T-helper 17 cell (primary cell): ENCODE measurements around the gene RNF19B. TPM values are rescaled to one million over a fixed set of nuclear protein-coding genes. Genes with fewer than 3 reads are reported as not detected.

Source experiments
- ATAC-seq: fragments of 150-1000 bp; cut with Tn5 transposase; 2 replicates; pipeline ENCODE4 v1.10.0; 2021; ENCODE audit warnings: mild to moderate bottlenecking, moderate library complexity
- DNase-seq, 3 donors: peaks; one replicate each; pipeline versions ENCODE4 v3.0.0 to v3.0.0-alpha.2; 2020 to 2021
- H3K9me3 ChIP-seq: one replicate; pipeline ENCODE4 v1.7.0; 2013; ENCODE audit warnings: low read length, mild to moderate bottlenecking; ENCODE audit not compliant: control insufficient read depth, poor library complexity, severe bottlenecking
- H3K27ac Mint-ChIP-seq: one replicate; pipeline ENCODE4 v1.8.0; 2022; ENCODE audit warnings: mild to moderate bottlenecking, moderate library complexity, mixed read lengths
- H3K27me3 Mint-ChIP-seq: one replicate; pipeline ENCODE4 v1.8.0; 2022; ENCODE audit warnings: mixed read lengths
- H3K36me3 Mint-ChIP-seq: one replicate; pipeline ENCODE4 v1.8.0; 2022; ENCODE audit warnings: low read depth, mixed read lengths
- H3K4me1 Mint-ChIP-seq: one replicate; pipeline ENCODE4 v1.8.0; 2022; ENCODE audit warnings: mild to moderate bottlenecking, mixed read lengths
- H3K4me3 Mint-ChIP-seq: one replicate; pipeline ENCODE4 v1.8.0; 2022; ENCODE audit warnings: mild to moderate bottlenecking, moderate library complexity, mixed read lengths
- total RNA-seq, 4 donors: library from RNA in 2 of 4; stranded (reverse) in 2 of 4; gene quantifications; one replicate each; pipeline ENCODE4 v1.2.3 and lab custom pipeline; 2022 to 2026

RNF19B gene
- total RNA-seq, 2 donors from 2014 or later, result 67.1 to 87.7 TPM

- ATAC-seq (no peak), DNase-seq (no peak)
- Mint-ChIP-seq H3K27ac (peak overlapping the region; percentile 54), H3K27me3 (no peaks in the 10 kb centered on the region), H3K36me3 (peaks cover 5% of the 10 kb centered on the region), H3K4me3 (peak overlapping the region; percentile 9), H3K4me1 (peaks cover 38% of the 10 kb centered on the region)
- no peaks in the 10 kb centered on the region for H3K9me3 ChIP-seq
Measured at GRCh38 chr1:32954168-32954567, 10.4 kb downstream of the RNF19B start.

DNA sequence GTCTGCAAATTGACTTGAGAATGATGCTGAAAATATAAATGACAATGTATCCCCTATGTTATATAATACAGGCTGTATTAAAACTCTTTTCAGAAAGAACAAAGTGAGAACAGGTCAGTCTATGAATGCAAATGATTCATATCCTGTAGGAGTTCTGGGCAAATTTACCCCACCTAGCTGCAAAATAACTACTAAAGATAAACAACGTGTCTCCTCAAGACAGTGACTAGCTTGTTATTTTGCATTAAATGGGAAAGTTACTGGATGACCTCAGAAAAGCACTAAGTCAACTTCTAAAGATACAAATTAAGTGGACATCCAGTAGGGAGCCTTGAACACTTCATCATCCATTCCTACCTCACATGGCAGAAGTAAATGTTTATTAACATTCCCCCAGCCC lies 11.1 kb downstream of the RNF19B start:
- Mint-ChIP-seq H3K4me3 (no peak overlapping the region), H3K4me1 (peaks cover 34% of the 10 kb centered on the region), H3K27ac (peak overlapping the region; percentile 54), H3K27me3 (no peaks in the 10 kb centered on the region), H3K36me3 (peaks cover 5% of the 10 kb centered on the region)
- DNase-seq (no peak), ATAC-seq (no peak)
- H3K9me3 ChIP-seq, result no peaks in the 10 kb centered on the region

GRCh38 chr1:32949519-32949918 lies 15.1 kb downstream of the RNF19B start:
- no peak for DNase-seq
- peaks cover 9% of the 10 kb centered on the region for H3K36me3 Mint-ChIP-seq
- no peak for ATAC-seq
- H3K27me3 Mint-ChIP-seq, result no peaks in the 10 kb centered on the region
- H3K4me1 Mint-ChIP-seq, result peaks cover 16% of the 10 kb centered on the region
- H3K9me3 ChIP-seq, result no peaks in the 10 kb centered on the region
- no peak overlapping the region for H3K4me3 Mint-ChIP-seq
- no peak overlapping the region for H3K27ac Mint-ChIP-seq

GRCh38 chr1:32948905-32949304 lies 15.7 kb downstream of the RNF19B start:
- Mint-ChIP-seq H3K27me3 (no peaks in the 10 kb centered on the region), H3K36me3 (peaks cover 13% of the 10 kb centered on the region), H3K27ac (no peak overlapping the region), H3K4me3 (no peak overlapping the region), H3K4me1 (peaks cover 21% of the 10 kb centered on the region)
- ATAC-seq (no peak), DNase-seq (no peak)
- no peaks in the 10 kb centered on the region for H3K9me3 ChIP-seq

GRCh38 chr1:32948390-32948722 lies 16.3 kb downstream of the RNF19B start:
- no peaks in the 10 kb centered on the region for H3K9me3 ChIP-seq
- Mint-ChIP-seq H3K27me3 (no peaks in the 10 kb centered on the region), H3K27ac (no peak overlapping the region), H3K4me1 (peaks cover 20% of the 10 kb centered on the region), H3K36me3 (peaks cover 13% of the 10 kb centered on the region), H3K4me3 (no peak overlapping the region)
- no peak for DNase-seq
- ATAC-seq, result no peak

- no peaks in the 10 kb centered on the region for H3K9me3 ChIP-seq
- Mint-ChIP-seq H3K4me3 (no peak overlapping the region), H3K27ac (no peak overlapping the region), H3K27me3 (no peaks in the 10 kb centered on the region), H3K36me3 (peaks cover 10% of the 10 kb centered on the region), H3K4me1 (peaks cover 18% of the 10 kb centered on the region)
- ATAC-seq (no peak), DNase-seq (no peak)
Measured at GRCh38 chr1:32947669-32948389, 16.8 kb downstream of the RNF19B start.

- Mint-ChIP-seq H3K4me3 (no peak overlapping the region), H3K4me1 (peaks cover 18% of the 10 kb centered on the region), H3K27ac (peak overlapping the region; percentile 27), H3K36me3 (peaks cover 10% of the 10 kb centered on the region), H3K27me3 (no peaks in the 10 kb centered on the region)
- no peak for ATAC-seq
- no peak for DNase-seq
- no peaks in the 10 kb centered on the region for H3K9me3 ChIP-seq
Measured at GRCh38 chr1:32946413-32946812, 18.2 kb downstream of the RNF19B start.

DNA sequence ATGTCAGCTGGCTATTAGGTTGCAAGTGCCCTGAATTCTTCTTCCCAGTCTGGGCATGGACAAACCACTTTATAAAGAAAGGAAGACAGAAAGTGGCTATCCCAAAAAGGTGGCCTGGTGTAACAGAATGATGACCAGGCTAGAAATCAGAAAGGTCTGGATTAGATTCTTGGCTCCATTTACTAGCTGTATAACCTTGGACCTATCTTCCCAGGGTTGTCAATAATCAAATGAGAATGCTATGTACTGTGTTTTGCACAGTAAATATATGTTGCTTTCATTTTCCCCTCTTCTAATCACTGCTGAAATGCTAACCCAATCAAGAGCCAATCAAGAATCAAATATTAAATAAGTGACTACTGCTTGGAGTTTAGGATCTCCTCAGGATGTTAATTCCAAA lies 20.4 kb downstream of the RNF19B start:
- DNase-seq (no peak), ATAC-seq (no peak)
- H3K36me3 Mint-ChIP-seq, result peaks cover 10% of the 10 kb centered on the region
- no peak overlapping the region for H3K4me3 Mint-ChIP-seq
- peaks cover 21% of the 10 kb centered on the region for H3K4me1 Mint-ChIP-seq
- no peak overlapping the region for H3K27ac Mint-ChIP-seq
- H3K9me3 ChIP-seq, result no peaks in the 10 kb centered on the region
- no peaks in the 10 kb centered on the region for H3K27me3 Mint-ChIP-seq

- Mint-ChIP-seq H3K4me1 (peaks cover 17% of the 10 kb centered on the region), H3K27ac (peak overlapping the region; percentile 85), H3K36me3 (peaks cover 9% of the 10 kb centered on the region), H3K27me3 (no peaks in the 10 kb centered on the region), H3K4me3 (no peak overlapping the region)
- no peaks in the 10 kb centered on the region for H3K9me3 ChIP-seq
- DNase-seq (no peak), ATAC-seq (no peak)
Measured at GRCh38 chr1:32939655-32940371, 24.8 kb downstream of the RNF19B start.

DNA sequence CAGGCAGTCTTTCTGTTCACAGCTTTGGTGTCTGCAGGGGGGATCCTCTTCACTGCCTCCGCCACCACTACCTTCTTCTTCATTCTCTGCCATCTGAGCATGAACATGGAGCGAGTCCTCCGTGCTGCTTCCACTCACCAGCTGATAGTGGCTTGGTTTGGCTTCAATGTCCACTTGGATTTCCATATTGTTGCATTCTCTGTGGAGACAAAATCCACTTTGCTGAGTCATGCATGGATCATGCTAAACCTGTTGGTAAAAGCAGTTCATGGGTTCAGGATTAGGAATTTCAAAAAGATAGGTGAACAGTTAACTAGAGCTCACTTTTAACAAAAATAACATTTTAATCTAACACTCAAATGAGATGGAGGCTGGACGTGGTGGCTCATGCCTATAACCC lies 27.5 kb downstream of the RNF19B start:
- Mint-ChIP-seq H3K27ac (peak overlapping the region; percentile 90), H3K4me3 (no peak overlapping the region), H3K4me1 (peaks cover 13% of the 10 kb centered on the region), H3K36me3 (peaks cover 5% of the 10 kb centered on the region), H3K27me3 (no peaks in the 10 kb centered on the region)
- H3K9me3 ChIP-seq, result no peaks in the 10 kb centered on the region
- DNase-seq (no peak), ATAC-seq (no peak)

DNA sequence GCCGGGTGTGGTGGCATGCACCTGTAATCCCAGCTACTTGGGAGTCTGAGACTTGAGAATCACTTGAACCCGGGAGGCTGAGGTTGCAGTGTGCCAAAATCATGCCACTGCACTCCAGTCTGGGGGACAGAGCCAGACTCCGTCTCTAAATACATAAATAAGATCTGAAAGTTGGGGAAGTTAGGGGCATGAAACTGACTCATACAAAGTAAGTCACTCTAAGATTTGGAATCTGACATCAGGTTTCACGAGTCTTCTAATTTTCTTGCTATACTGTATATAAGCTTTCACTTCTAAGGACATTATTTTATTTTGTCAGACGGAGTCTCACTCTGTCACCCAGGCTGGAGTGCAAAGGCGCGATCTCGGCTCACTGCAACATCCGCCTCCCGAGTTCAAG lies 30.1 kb downstream of the RNF19B start:
- peaks cover 5% of the 10 kb centered on the region for H3K36me3 Mint-ChIP-seq
- no peak for ATAC-seq
- H3K27me3 Mint-ChIP-seq, result no peaks in the 10 kb centered on the region
- H3K4me1 Mint-ChIP-seq, result peaks cover 10% of the 10 kb centered on the region
- peak overlapping the region; percentile 84 for H3K27ac Mint-ChIP-seq
- no peaks in the 10 kb centered on the region for H3K9me3 ChIP-seq
- DNase-seq, result no peak
- H3K4me3 Mint-ChIP-seq, result no peak overlapping the region

- no peaks in the 10 kb centered on the region for H3K27me3 Mint-ChIP-seq
- H3K4me3 Mint-ChIP-seq, result peak overlapping the region; percentile 33
- peaks cover 3% of the 10 kb centered on the region for H3K36me3 Mint-ChIP-seq
- DNase-seq (no peak), ATAC-seq (peak; percentile 9)
- H3K9me3 ChIP-seq, result no peaks in the 10 kb centered on the region
- peak overlapping the region; percentile 84 for H3K27ac Mint-ChIP-seq
- peaks cover 9% of the 10 kb centered on the region for H3K4me1 Mint-ChIP-seq
Measured at GRCh38 chr1:32933742-32934322, 30.8 kb downstream of the RNF19B start.

DNA sequence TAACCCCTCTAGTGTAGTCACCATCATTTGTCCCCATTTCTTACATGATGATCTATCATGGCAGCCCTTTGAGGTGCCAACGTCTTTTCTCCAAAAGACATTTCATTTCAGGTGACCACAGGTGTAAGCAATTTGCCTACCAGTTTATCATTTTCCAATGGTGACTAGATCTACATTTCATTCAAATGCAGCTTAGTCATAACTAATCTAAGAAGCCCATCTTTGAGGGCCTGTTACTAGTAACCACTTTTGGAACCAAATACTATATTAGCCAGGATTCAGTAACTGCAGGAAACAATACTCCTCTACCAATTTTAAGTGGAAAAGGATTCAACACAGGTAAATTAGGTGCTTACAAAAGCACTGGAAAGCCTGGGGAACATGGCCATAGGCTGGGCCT lies 32.8 kb downstream of the RNF19B start:
- Mint-ChIP-seq H3K4me1 (peaks cover 5% of the 10 kb centered on the region), H3K4me3 (no peak overlapping the region), H3K27ac (no peak overlapping the region), H3K27me3 (peaks cover 2% of the 10 kb centered on the region), H3K36me3 (no peaks in the 10 kb centered on the region)
- DNase-seq, result no peak
- no peaks in the 10 kb centered on the region for H3K9me3 ChIP-seq
- ATAC-seq, result no peak
